Ectodermal cell (in vitro differentiated cells): Measurements from ENCODE around the gene LRCOL1.

Experiments used
- H3K27ac ChIP-seq: 2 replicates; pipeline ENCODE4 v1.7.0; 2013; ENCODE audit warnings: mild to moderate bottlenecking, low read depth, low read length; ENCODE audit not compliant: insufficient read depth, poor library complexity, severe bottlenecking
- H3K27me3 ChIP-seq: 2 replicates; pipeline ENCODE4 v1.7.0; 2013; ENCODE audit warnings: mild to moderate bottlenecking, low read length; ENCODE audit not compliant: insufficient read depth, control insufficient read depth, poor library complexity, severe bottlenecking
- H3K36me3 ChIP-seq: one replicate; pipeline ENCODE4 v1.7.0; 2013; ENCODE audit warnings: low read length; ENCODE audit not compliant: control insufficient read depth, insufficient read depth
- H3K4me1 ChIP-seq: one replicate; pipeline ENCODE4 v1.7.0; 2013; ENCODE audit warnings: low read length; ENCODE audit not compliant: control insufficient read depth, insufficient read depth
- H3K4me3 ChIP-seq: 2 replicates; pipeline ENCODE4 v1.7.0; 2013; ENCODE audit warnings: low read depth, low read length, control low read depth; ENCODE audit not compliant: insufficient read depth
- H3K9me3 ChIP-seq: 2 replicates; pipeline ENCODE4 v1.7.0; 2013; ENCODE audit warnings: mild to moderate bottlenecking, low read length, moderate library complexity; ENCODE audit not compliant: control insufficient read depth
- WGBS, 2 experiments: methylation state at CpG; one replicate each; pipeline ENCODE4 v1.1.7; 2013; ENCODE audit warnings: missing lambda C conversion rate in 2 of 2; 5-methylcytosine and 5-hydroxymethylcytosine counted together

Gene LRCOL1

DNA sequence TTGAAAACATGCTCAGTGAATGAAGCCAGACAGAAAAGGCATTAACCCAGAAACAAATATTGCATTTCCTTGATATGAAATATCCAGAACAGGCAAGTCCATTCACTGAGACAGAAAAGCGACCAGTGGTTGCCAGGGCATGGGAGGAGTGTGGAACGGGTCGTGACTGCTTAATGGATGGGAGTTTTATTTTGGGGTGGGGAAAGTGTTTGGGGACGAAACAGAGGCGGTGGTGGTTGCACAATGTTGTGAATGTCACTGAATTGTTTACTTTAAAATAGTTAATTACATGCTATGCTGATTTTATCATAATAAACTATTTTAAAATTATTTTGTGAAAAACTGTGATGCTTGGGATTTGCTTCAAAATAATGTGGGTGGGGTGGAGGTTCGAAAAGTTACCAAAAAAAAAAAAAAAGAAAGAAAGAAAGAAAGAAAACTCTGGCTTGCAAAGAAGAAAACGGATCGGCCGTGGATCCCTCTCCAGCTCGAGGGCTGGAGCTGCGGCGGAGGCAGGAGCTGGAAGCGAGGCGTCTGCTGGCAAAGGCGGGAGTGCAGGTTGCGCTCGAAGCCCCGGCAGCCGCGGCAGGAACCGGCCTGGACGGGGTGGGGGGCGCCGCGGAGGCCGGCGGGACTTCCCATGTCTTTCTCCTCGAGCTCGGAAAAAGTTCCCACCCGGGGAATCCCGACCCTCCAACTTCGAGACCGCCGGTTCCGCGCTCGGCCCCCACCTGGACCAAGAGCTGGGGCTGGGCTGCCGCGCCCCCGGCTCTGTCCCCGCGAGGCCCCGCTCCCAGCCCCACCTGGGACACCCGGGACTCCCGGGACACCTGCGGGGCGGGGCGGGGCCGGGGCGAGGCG is 7.7 kb upstream of the LRCOL1 start:
- Histone ChIP-seq H3K4me1 (no peaks in the 10 kb centered on the region), H3K4me3 (no peak overlapping the region), H3K9me3 (peaks cover 3% of the 10 kb centered on the region), H3K27ac (no peak overlapping the region), H3K27me3 (peaks cover 81% of the 10 kb centered on the region), H3K36me3 (no peaks in the 10 kb centered on the region)
- WGBS, 2 experiments, result 11 to 12% methylated on average over 51 of the region's 51 CpGs

GRCh38 chr12:132617135-132617701 is 6.8 kb upstream of the LRCOL1 start:
- H3K36me3 ChIP-seq, result no peaks in the 10 kb centered on the region
- no peak overlapping the region for H3K27ac ChIP-seq
- no peaks in the 10 kb centered on the region for H3K4me1 ChIP-seq
- H3K27me3 ChIP-seq, result peaks cover 89% of the 10 kb centered on the region
- 87 to 88% methylated on average over 4 of the region's 4 CpGs for WGBS, 2 experiments
- H3K4me3 ChIP-seq, result no peak overlapping the region
- H3K9me3 ChIP-seq, result peaks cover 3% of the 10 kb centered on the region

DNA sequence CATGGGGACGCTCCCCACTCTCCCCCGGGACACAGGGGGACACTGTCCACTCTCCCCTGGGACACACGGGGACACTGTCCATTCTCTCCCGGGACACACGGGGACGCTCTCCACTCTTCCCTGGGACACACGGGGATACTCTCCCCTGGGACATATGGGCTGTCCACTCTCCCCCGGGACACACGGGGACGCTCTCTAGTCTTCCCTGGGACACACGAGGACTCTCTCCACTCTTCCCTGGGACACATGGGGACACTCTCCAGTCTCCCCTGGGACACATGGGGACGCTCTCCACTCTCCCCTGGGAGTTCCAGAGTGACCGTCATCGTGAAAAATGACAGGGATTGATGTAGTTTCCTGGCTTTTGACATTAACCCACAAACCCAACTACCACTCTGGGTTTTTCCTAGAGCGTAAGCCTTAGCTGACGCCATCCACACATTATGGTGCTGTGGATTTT is 5.2 kb upstream of the LRCOL1 start:
- Histone ChIP-seq H3K27ac (no peak overlapping the region), H3K36me3 (no peaks in the 10 kb centered on the region), H3K27me3 (peaks cover 100% of the 10 kb centered on the region), H3K4me3 (no peak overlapping the region), H3K9me3 (peaks cover 3% of the 10 kb centered on the region), H3K4me1 (no peaks in the 10 kb centered on the region)
- 72 to 74% methylated on average over 16 of the region's 16 CpGs for WGBS, 2 experiments

- H3K4me1 ChIP-seq, result no peaks in the 10 kb centered on the region
- H3K36me3 ChIP-seq, result no peaks in the 10 kb centered on the region
- no peak overlapping the region for H3K27ac ChIP-seq
- peaks cover 100% of the 10 kb centered on the region for H3K27me3 ChIP-seq
- H3K4me3 ChIP-seq, result no peak overlapping the region
- peaks cover 3% of the 10 kb centered on the region for H3K9me3 ChIP-seq
- WGBS, 2 experiments, result 33% methylated on average over 18 of the region's 18 CpGs
These were observed 4.6 kb upstream of the LRCOL1 start for GRCh38 chr12:132614861-132615578.

GRCh38 chr12:132614029-132614428 is 3.6 kb upstream of the LRCOL1 start:
- peaks cover 2% of the 10 kb centered on the region for H3K4me1 ChIP-seq
- no peaks in the 10 kb centered on the region for H3K36me3 ChIP-seq
- H3K27ac ChIP-seq, result no peak overlapping the region
- H3K4me3 ChIP-seq, result no peak overlapping the region
- WGBS, 2 experiments, result 79 to 84% methylated on average over 5 of the region's 5 CpGs
- peaks cover 100% of the 10 kb centered on the region for H3K27me3 ChIP-seq
- H3K9me3 ChIP-seq, result peaks cover 3% of the 10 kb centered on the region

- no peak overlapping the region for H3K4me3 ChIP-seq
- peaks cover 3% of the 10 kb centered on the region for H3K9me3 ChIP-seq
- H3K4me1 ChIP-seq, result peaks cover 12% of the 10 kb centered on the region
- 83 to 85% methylated on average over 10 of the region's 10 CpGs for WGBS, 2 experiments
- H3K27me3 ChIP-seq, result peaks cover 99% of the 10 kb centered on the region
- no peaks in the 10 kb centered on the region for H3K36me3 ChIP-seq
- H3K27ac ChIP-seq, result no peak overlapping the region
These were observed 1.2 kb upstream of the LRCOL1 start for GRCh38 chr12:132611620-132612019.

DNA sequence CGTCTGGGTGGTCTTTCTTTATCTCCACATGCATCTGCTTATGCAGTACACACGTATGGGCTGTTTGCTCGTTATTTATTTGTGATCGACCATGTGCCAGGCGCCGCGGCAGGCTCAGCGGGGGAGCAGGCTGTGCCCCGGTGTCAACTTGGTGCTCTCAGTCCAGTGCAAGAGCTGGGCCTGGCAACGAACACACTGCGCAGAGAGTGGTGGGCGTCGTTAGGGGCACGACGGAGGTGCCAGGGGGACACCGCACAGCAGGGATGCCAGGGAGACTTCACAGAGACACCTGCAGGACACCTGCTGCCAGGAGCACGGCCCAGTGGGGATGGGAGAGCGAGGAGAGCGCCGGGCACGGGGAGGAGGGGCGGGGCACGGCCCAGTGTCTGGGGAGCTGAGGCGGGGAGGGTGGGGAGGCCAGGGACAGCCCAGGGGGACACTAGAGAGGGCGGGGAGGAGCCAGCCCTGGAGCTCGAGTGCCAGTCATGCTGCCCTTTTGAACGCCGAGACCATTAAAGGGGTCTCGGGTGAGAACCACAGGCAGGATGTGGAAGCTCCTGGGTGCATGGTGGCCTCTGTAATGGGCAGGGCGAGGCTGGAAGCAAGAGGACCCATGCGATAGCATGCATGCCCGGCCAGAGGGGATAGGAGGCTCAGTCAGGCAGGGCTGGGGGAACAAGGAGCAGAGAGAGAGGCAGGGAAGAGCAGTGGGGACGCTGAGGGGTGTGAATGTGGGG is 652 bp upstream of the LRCOL1 start:
- peaks cover 99% of the 10 kb centered on the region for H3K27me3 ChIP-seq
- peaks cover 2% of the 10 kb centered on the region for H3K9me3 ChIP-seq
- 87 to 88% methylated on average over 33 of the region's 33 CpGs for WGBS, 2 experiments

DNA sequence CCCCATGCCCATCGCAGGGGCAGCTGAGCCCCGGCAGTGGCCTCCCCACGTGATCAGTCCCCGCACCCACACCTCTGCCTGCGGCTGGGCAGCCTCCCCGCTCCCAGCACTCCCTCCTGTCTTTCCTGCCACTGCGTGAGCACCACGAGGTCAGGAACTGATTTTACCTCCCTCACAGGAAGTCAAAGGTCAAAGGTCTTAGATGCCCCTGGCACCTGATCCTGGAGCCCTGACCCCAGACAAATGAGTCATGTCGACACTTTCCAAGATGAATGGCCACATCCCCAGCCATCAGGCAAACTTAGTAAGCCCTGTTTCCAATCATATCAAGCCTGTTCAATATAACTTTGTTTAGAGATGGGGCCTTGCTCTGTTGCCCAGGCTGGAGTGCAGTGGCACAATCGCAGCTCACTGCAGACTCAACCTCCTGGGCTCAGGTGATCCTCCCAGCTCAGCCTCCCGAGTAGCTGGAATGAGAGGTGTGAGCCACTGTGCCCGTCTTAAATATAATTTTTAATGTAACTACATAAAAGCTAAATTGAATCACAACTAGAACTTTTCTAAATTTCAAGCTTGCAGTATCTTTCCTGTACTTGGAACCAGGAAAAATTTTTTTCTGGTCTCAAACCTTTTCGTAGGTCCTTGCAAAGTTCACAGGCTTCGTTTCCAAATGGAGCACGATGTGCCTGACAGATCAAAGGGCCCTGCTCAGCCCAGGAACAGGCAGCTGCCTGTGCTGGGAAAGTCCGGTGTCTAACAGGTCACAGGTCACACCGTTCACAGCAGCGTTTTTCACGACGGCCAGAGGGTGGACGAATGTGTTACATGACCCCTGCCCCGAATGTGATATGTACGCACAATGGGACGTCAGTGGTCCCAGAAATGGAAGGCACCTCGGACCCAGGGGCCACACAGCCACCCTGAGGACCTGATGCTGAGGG is 1.9 kb downstream of the LRCOL1 start:
- WGBS, 2 experiments, result 71 to 74% methylated on average over 25 of the region's 25 CpGs
- Histone ChIP-seq H3K4me1 (peaks cover 17% of the 10 kb centered on the region), H3K9me3 (no peaks in the 10 kb centered on the region), H3K36me3 (no peaks in the 10 kb centered on the region), H3K27me3 (peaks cover 97% of the 10 kb centered on the region), H3K4me3 (no peak overlapping the region), H3K27ac (no peak overlapping the region)

More for the DNA sequence above, 652 bp upstream of the LRCOL1 start:
- Histone ChIP-seq H3K36me3 (no peaks in the 10 kb centered on the region), H3K27ac (no peak overlapping the region), H3K4me3 (no peak overlapping the region), H3K4me1 (peaks cover 12% of the 10 kb centered on the region)

DNA sequence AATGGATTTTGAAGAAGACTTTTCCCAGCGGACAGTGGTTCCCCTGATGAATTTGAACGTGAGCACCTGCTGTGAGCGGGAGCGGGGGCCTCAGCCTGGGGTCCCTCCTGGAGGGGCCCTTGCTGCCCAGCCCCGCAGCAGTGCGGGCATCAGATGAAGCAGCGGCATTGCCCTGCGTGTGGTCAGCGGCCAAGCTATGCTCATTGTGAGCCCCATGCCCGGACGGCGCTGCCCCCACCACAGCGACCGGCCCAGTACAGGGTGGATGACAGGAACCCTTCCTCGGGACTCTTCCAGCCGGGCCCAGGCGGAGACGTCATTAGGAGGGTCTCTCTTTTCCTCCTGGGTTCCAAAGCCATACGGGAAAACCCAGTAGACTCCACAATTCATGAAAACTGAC is 3.5 kb downstream of the LRCOL1 start:
- Histone ChIP-seq H3K9me3 (no peaks in the 10 kb centered on the region), H3K36me3 (no peaks in the 10 kb centered on the region), H3K27me3 (peaks cover 97% of the 10 kb centered on the region), H3K27ac (no peak overlapping the region), H3K4me3 (no peak overlapping the region), H3K4me1 (peaks cover 17% of the 10 kb centered on the region)
- 81 to 82% methylated on average over 19 of the region's 19 CpGs for WGBS, 2 experiments
